ENCODE data around the gene CUL1. TPM values are rescaled to one million over a fixed set of nuclear protein-coding genes. Genes with fewer than 3 reads are reported as not detected.

The CUL1 gene
- total RNA-seq, 1 donor, result 61.7 TPM

DNA sequence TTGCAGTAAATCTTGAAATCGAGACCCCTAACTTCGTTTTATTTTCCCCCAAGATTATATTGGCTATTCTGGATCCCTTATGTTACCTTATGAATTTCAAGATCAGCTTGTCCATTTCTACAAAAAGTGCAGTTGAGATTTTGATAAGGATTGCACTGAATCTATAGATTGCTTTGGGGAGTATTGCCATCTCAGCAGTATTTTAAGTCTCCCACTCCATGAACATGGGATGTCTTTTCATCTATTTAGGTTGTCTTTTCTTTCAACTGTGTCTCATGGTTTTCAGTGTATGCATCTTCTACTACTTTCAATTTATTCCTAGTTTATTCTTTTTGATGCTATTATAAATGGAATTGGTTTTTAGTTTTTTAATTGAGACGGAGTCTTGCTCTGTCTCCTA lies 95.8 kb downstream of the CUL1 start:
- no peak for DNase-seq (ENCODE audit: low read depth)
- no peak overlapping the region for H3K4me3 ChIP-seq (ENCODE audit: low read depth, low read length)
- no peak for TF ChIP-seq CTCF (IDR thresholded peaks at IDR 0.05; ENCODE audit: insufficient read depth, low read depth, low read length)

DNA sequence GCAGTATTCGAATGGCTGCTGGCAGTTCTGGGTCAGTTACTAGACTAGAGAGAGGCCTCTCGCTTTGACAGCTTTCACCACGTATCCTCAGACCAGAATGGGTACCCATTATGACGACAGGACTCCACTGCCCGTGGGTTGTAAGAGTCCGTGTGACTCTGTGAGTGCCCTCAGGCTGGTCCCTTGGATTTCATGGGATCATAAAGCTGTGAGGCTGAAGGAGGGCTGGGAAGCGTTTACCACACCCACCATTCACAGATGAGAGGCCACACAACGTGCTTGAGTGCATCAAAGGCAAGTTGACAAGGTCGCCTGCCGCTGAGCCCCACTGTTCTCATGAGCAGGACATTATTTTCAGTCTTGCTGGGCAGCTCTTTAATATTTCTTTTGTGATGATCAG lies 98.1 kb downstream of the CUL1 start:
- no peak for TF ChIP-seq CTCF (IDR thresholded peaks at IDR 0.05; ENCODE audit: insufficient read depth, low read depth, low read length)

DNA sequence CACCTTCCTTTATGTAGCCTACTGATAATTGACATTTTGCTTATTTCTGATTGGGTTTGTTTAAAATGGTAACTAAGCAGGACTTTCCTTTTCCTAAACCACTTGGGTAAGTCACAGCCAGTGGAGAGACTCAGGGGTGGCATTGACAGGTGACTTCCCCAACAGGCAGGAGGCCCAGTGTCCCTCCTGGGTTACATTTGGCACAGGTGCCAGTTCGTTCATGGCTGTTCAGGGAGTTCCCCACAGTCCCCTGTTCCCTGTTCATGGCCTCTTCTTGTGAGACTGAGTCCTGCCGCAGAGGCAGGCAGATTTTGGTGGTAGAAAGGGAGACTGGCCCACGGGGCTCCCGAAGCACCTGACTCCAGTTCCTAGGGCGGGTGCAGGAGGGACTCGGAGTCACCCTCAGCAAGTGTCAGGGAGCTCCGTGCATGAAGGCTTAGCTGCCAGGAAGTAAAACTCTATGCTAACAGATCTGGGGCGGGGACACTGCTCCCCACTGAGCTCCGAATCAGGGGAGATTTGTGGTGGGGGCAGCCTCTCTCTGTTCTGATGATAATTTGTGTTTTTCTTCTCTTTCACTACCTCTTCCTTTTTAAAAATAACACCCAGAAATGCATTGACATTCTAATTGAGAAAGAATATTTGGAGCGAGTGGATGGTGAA lies 101.3 kb downstream of the CUL1 start:
- no peak for TF ChIP-seq CTCF (IDR thresholded peaks at IDR 0.05; ENCODE audit: insufficient read depth, low read depth, low read length)
- no peak overlapping the region for H3K4me3 ChIP-seq (ENCODE audit: low read depth, low read length)
- no peak for DNase-seq (ENCODE audit: low read depth)

More for the DNA sequence above, 98.1 kb downstream of the CUL1 start:
- DNase-seq (ENCODE audit: low read depth), result no peak
- H3K4me3 ChIP-seq (ENCODE audit: low read depth, low read length), result no peak overlapping the region

GRCh38 chr7:148800677-148801076 lies 102.0 kb downstream of the CUL1 start:
- no peak for TF ChIP-seq CTCF (IDR thresholded peaks at IDR 0.05; ENCODE audit: insufficient read depth, low read depth, low read length)
- no peak overlapping the region for H3K4me3 ChIP-seq (ENCODE audit: low read depth, low read length)
- DNase-seq (ENCODE audit: low read depth), result no peak

DNA sequence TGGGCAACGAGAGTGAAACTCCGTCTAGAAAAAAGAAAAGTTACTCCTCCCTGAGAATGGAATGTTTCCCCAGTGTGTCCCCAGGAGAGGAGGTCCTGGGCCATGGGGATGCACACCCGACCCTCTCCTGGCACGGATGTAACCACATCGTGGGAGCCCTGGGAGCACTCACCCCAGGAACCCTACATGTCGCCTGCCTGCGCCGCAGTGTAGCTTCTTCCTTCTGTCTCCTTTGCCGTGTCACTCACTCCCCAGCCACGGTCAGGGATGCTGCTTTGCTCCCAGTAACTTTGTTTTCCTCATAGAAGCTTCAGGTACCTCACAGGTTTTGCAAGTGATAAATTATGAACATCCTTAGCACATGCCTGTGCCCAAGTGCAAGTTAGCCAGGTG lies 103.4 kb downstream of the CUL1 start:
- no peak for DNase-seq (ENCODE audit: low read depth)
- no peak for TF ChIP-seq CTCF (IDR thresholded peaks at IDR 0.05; ENCODE audit: insufficient read depth, low read depth, low read length)
- no peak overlapping the region for H3K4me3 ChIP-seq (ENCODE audit: low read depth, low read length)

GRCh38 chr7:148803094-148803493 lies 104.4 kb downstream of the CUL1 start:
- TF ChIP-seq CTCF (IDR thresholded peaks at IDR 0.05; ENCODE audit: insufficient read depth, low read depth, low read length), result no peak
- no peak overlapping the region for H3K4me3 ChIP-seq (ENCODE audit: low read depth, low read length)
- no peak for DNase-seq (ENCODE audit: low read depth)

All from fibroblast of villous mesenchyme (primary cell).